C4-2B (cell line): Measurements from ENCODE around the gene VAV3.

Experiments
- H3K27ac ChIP-seq: fragments of 450-650 bp; 2 replicates; pipeline ENCODE4 v1.5.1; 2017
- ZFX ChIP-seq: fragments of 450-650 bp; IDR thresholded peaks from 2 replicates; pipeline ENCODE4 v1.6.1; 2017
- TF ChIP-seq, protein P1 (sequence below): fragments of 450-650 bp; conservative IDR thresholded peaks from 2 replicates; pipeline ENCODE4 v1.5.1; 2017; ENCODE audit warnings: mild to moderate bottlenecking

Gene VAV3

GRCh38 chr1:107625405-107626029 lies 339.5 kb downstream of the VAV3 start:
- TF ChIP-seq, protein P1, sequence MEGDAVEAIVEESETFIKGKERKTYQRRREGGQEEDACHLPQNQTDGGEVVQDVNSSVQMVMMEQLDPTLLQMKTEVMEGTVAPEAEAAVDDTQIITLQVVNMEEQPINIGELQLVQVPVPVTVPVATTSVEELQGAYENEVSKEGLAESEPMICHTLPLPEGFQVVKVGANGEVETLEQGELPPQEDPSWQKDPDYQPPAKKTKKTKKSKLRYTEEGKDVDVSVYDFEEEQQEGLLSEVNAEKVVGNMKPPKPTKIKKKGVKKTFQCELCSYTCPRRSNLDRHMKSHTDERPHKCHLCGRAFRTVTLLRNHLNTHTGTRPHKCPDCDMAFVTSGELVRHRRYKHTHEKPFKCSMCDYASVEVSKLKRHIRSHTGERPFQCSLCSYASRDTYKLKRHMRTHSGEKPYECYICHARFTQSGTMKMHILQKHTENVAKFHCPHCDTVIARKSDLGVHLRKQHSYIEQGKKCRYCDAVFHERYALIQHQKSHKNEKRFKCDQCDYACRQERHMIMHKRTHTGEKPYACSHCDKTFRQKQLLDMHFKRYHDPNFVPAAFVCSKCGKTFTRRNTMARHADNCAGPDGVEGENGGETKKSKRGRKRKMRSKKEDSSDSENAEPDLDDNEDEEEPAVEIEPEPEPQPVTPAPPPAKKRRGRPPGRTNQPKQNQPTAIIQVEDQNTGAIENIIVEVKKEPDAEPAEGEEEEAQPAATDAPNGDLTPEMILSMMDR, result no peak
- no peak for TF ChIP-seq ZFX
- no peak overlapping the region; the same call in 1 of the 2 replicates for H3K27ac ChIP-seq

DNA sequence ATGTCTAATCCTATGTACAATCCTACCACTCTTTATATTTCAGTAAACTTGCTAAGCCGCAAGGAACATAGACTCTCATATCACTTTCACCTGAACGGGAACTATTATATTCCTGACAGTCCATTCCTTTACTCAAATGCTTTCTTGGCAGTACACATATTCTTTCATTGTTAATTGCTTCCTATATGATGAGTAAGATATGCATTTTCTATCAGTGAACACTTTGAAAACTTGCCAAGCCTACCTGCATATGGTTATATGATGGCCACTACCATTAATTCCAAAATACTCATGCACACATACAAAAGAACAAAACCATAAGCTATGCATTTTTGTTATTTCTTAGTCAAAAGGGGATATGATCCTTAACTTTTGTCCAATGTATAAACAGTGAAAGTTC lies 341.5 kb downstream of the VAV3 start:
- no peak overlapping the region for H3K27ac ChIP-seq
- no peak for TF ChIP-seq ZFX
- TF ChIP-seq, protein P1, result no peak

DNA sequence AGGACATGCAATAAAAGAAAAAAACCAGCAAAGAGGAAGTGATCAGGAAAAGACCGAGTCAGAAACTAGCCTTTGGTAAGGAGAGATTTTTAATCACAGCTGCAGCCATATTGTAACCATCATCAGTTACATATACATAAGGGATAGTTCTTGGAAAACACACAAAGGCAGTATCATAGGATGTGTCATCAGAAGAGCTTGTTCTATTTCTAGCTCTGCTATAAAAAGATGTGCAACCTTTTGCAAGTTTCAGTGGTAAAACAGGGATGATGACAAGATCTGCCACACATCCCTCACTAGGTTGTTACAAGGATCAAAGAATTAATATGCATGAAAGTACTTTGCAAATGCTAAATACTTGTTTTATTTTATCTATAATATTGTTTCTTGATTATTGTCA lies 342.0 kb downstream of the VAV3 start:
- TF ChIP-seq ZFX, result no peak
- TF ChIP-seq, protein P1, result no peak
- H3K27ac ChIP-seq, result no peak overlapping the region

- TF ChIP-seq, protein P1, result no peak
- no peak for TF ChIP-seq ZFX
- H3K27ac ChIP-seq, result no peak overlapping the region
Measured at GRCh38 chr1:107622535-107622934, 342.4 kb downstream of the VAV3 start.

DNA sequence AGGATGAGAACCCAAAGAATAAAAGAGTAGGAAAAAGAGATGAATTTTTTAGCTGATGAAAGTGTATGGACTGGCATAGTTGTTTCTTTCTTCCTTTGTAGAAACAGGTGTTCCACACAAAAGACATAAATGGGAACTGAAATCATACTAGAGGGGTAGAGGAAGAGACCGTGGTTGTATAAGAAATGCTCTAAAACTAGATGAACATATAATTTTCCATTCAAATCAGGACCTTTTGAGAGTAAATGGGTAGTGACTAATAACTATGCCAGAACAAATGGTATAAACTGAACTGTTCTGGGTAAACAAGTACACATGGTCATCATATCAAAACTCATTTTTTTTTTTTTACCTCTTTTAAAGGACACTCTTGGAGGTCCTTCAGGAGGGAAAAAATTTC lies 344.2 kb downstream of the VAV3 start:
- no peak overlapping the region for H3K27ac ChIP-seq
- no peak for TF ChIP-seq ZFX
- TF ChIP-seq, protein P1, result no peak

DNA sequence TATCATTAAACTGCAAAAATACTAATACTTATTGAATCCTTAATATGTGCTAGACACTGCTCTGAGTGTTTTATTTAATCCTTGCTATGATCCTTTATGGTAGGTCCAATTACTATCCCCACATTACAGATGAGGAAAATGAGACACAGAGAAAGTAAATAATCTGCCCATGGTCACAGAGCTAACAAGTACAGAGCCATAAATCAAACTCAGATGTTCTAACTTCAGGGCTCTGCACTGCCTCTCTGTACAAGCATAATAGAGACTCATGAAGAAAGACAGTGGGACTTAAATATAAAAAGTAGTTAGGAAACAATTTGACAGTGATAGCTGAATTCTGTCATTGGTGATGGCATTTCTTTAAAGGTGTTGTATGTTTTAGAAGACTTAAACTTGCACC lies 346.4 kb downstream of the VAV3 start:
- no peak for TF ChIP-seq ZFX
- TF ChIP-seq, protein P1, result no peak
- no peak overlapping the region for H3K27ac ChIP-seq

DNA sequence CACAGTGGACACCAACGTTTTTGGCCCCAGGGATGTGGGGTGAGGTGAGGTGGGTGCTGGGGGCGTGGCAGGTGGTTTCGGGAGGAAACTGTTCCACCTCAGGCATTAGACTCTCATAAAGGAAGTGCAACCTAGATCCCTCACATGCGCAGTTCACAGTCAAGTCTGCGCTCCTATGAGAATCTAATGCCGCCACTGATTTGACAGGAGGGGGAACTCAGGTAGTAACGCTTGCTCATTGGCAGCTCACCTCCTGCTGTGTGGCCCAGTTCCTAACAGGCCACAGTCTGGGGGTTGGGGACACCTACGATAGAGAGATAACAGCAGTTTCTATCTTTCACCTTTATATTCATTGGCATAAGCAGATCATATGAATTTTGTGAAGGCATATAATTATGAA lies 347.1 kb downstream of the VAV3 start:
- no peak overlapping the region for H3K27ac ChIP-seq
- TF ChIP-seq, protein P1, result no peak
- no peak for TF ChIP-seq ZFX
